GM12875 (cell line): ENCODE data around the gene XPNPEP1.

Source experiments
- H3K4me3 ChIP-seq: one replicate; pipeline ENCODE4 v1.5.1; 2011; ENCODE audit warnings: low read depth, low read length, control low read depth
- CTCF ChIP-seq: IDR thresholded peaks from 2 replicates; pipeline ENCODE4 v1.5.1; 2011; ENCODE audit warnings: low read depth, mild to moderate bottlenecking, control low read depth, inconsistent platforms, low read length, moderate library complexity, borderline replicate concordance; ENCODE audit not compliant: insufficient read depth

The XPNPEP1 gene

GRCh38 chr10:109966961-109967738, 43.8 kb upstream of the XPNPEP1 start:
- TF ChIP-seq CTCF: no peak
- no peak overlapping the region for H3K4me3 ChIP-seq

GRCh38 chr10:109964318-109964717, 41.0 kb upstream of the XPNPEP1 start:
- TF ChIP-seq CTCF: no peak
- H3K4me3 ChIP-seq: no peak overlapping the region

- no peak for TF ChIP-seq CTCF
- no peak overlapping the region for H3K4me3 ChIP-seq
Observed at GRCh38 chr10:109963439-109963838, 40.1 kb upstream of the XPNPEP1 start.

- H3K4me3 ChIP-seq: no peak overlapping the region
- no peak for TF ChIP-seq CTCF
Observed at GRCh38 chr10:109962247-109962646, 38.9 kb upstream of the XPNPEP1 start.

GRCh38 chr10:109961174-109962001, 38.1 kb upstream of the XPNPEP1 start:
- TF ChIP-seq CTCF: no peak

GRCh38 chr10:109960682-109961081, 37.4 kb upstream of the XPNPEP1 start:
- no peak overlapping the region for H3K4me3 ChIP-seq
- TF ChIP-seq CTCF: no peak

More at GRCh38 chr10:109961174-109962001, 38.1 kb upstream of the XPNPEP1 start:
- H3K4me3 ChIP-seq: no peak overlapping the region
